ENCODE measurements around the gene STAM. TPM values are rescaled to one million over a fixed set of nuclear protein-coding genes. Genes with fewer than 3 reads are reported as not detected.
"Not testable (repeated sequence)": the region's sequence is repeated elsewhere in the genome, so short reads cannot be mapped to it uniquely, and the experiment has no call there.

Gene STAM
- total RNA-seq, 1 donor, result 45.6 TPM

- Histone ChIP-seq H3K36me3 (ENCODE audit: insufficient read depth, low read length) (no peaks in the 10 kb centered on the region), H3K4me2 (ENCODE audit: insufficient read depth, low read length) (no peak overlapping the region), H3K27ac (ENCODE audit: low read depth, low read length) (no peak overlapping the region), H3K27me3 (ENCODE audit: insufficient read depth, low read length) (no peaks in the 10 kb centered on the region), H3K4me3 (ENCODE audit: insufficient read depth, low read length) (no peak overlapping the region), H3K79me2 (ENCODE audit: insufficient read depth, low read length) (no peaks in the 10 kb centered on the region), H2AFZ (ENCODE audit: low read length) (no peak overlapping the region), H3K9me3 (ENCODE audit: low read depth, low read length) (no peaks in the 10 kb centered on the region), H4K20me1 (ENCODE audit: insufficient read depth, low read length) (no peaks in the 10 kb centered on the region), H3K4me1 (ENCODE audit: insufficient read depth, low read length) (no peaks in the 10 kb centered on the region)
- TF ChIP-seq CTCF (IDR thresholded peaks at IDR 0.05; ENCODE audit: extremely low read depth, low read depth, low read length), result no peak
- no peak for DNase-seq (ENCODE audit: insufficient read length, low spot score, missing footprints)
Measured at GRCh38 chr10:17626656-17627055, 17.3 kb upstream of the STAM start.

GRCh38 chr10:17632590-17632989 lies 11.4 kb upstream of the STAM start:
- not testable (repeated sequence) for H4K20me1 ChIP-seq (ENCODE audit: insufficient read depth, low read length); H3K79me2 ChIP-seq (ENCODE audit: insufficient read depth, low read length); DNase-seq (ENCODE audit: insufficient read length, low spot score, missing footprints); H3K27ac ChIP-seq (ENCODE audit: low read depth, low read length); H3K4me3 ChIP-seq (ENCODE audit: insufficient read depth, low read length); H3K36me3 ChIP-seq (ENCODE audit: insufficient read depth, low read length); H3K4me1 ChIP-seq (ENCODE audit: insufficient read depth, low read length); H3K9me3 ChIP-seq (ENCODE audit: low read depth, low read length); H2AFZ ChIP-seq (ENCODE audit: low read length); H3K27me3 ChIP-seq (ENCODE audit: insufficient read depth, low read length); H3K4me2 ChIP-seq (ENCODE audit: insufficient read depth, low read length)

GRCh38 chr10:17633353-17633752 lies 10.6 kb upstream of the STAM start:
- Histone ChIP-seq H3K4me3 (ENCODE audit: insufficient read depth, low read length) (no peak overlapping the region), H3K27me3 (ENCODE audit: insufficient read depth, low read length) (no peaks in the 10 kb centered on the region), H4K20me1 (ENCODE audit: insufficient read depth, low read length) (no peaks in the 10 kb centered on the region), H3K4me2 (ENCODE audit: insufficient read depth, low read length) (no peak overlapping the region), H3K4me1 (ENCODE audit: insufficient read depth, low read length) (no peaks in the 10 kb centered on the region), H3K27ac (ENCODE audit: low read depth, low read length) (no peak overlapping the region), H3K9me3 (ENCODE audit: low read depth, low read length) (no peaks in the 10 kb centered on the region), H2AFZ (ENCODE audit: low read length) (no peak overlapping the region), H3K79me2 (ENCODE audit: insufficient read depth, low read length) (no peaks in the 10 kb centered on the region), H3K36me3 (ENCODE audit: insufficient read depth, low read length) (no peaks in the 10 kb centered on the region)
- no peak for DNase-seq (ENCODE audit: insufficient read length, low spot score, missing footprints)
- no peak for TF ChIP-seq CTCF (IDR thresholded peaks at IDR 0.05; ENCODE audit: extremely low read depth, low read depth, low read length)

- H3K27me3 ChIP-seq (ENCODE audit: insufficient read depth, low read length), result no peaks in the 10 kb centered on the region
- H4K20me1 ChIP-seq (ENCODE audit: insufficient read depth, low read length), result no peaks in the 10 kb centered on the region
- no peaks in the 10 kb centered on the region for H3K9me3 ChIP-seq (ENCODE audit: low read depth, low read length)
- no peak overlapping the region for H2AFZ ChIP-seq (ENCODE audit: low read length)
- no peak for DNase-seq (ENCODE audit: insufficient read length, low spot score, missing footprints)
- no peak for TF ChIP-seq CTCF (IDR thresholded peaks at IDR 0.05; ENCODE audit: extremely low read depth, low read depth, low read length)
- H3K4me2 ChIP-seq (ENCODE audit: insufficient read depth, low read length), result no peak overlapping the region
- H3K4me3 ChIP-seq (ENCODE audit: insufficient read depth, low read length), result no peak overlapping the region
- H3K36me3 ChIP-seq (ENCODE audit: insufficient read depth, low read length), result no peaks in the 10 kb centered on the region
- peaks cover 10% of the 10 kb centered on the region for H3K79me2 ChIP-seq (ENCODE audit: insufficient read depth, low read length)
- peaks cover 6% of the 10 kb centered on the region for H3K4me1 ChIP-seq (ENCODE audit: insufficient read depth, low read length)
- no peak overlapping the region for H3K27ac ChIP-seq (ENCODE audit: low read depth, low read length)
Measured at GRCh38 chr10:17637869-17638268, 6.1 kb upstream of the STAM start.

Measured in osteoblast (primary cell).